Skin epidermis (tissue), 12 donors: ENCODE measurements around the gene PUS7L.

Experiments
- H3K27ac ChIP-seq, 21 experiments: fragments of 200-600 bp; sonication (generic) in 11 of 21; one replicate each; pipeline ENCODE4 v1.5.0; 2020; ENCODE audit warnings: mild to moderate bottlenecking in 3 of 21, inconsistent platforms in 2 of 21, moderate library complexity in 2 of 21
- H3K4me3 ChIP-seq, 7 experiments: fragments of 200-600 bp; sonication (generic) in 2 of 7; one replicate each; pipeline ENCODE4 v1.5.0; 2020; ENCODE audit warnings: inconsistent platforms in 2 of 7, mild to moderate bottlenecking in 2 of 7, moderate library complexity in 1 of 7

PUS7L gene

GRCh38 chr12:43758728-43759563 is at the start of gene PUS7L, which contains the start of gene IRAK4:
Gene PUS7L (minus strand): TSS chr12:43758790. CDS start chr12:43755245, 3,545 bp downstream.
Gene IRAK4 (plus strand): TSS chr12:43758951. CDS start chr12:43768112, 9,161 bp downstream.
- Histone ChIP-seq H3K4me3 (peak within 1 kb of the TSS; percentile 47 to 74 (median 61)), H3K27ac (peak within 1 kb of the TSS; percentile 62 to 97 (median 92))

GRCh38 chr12:43807386-43807785 is 48.8 kb upstream of the PUS7L start:
- H3K27ac ChIP-seq, result peak overlapping the region in 18 of 21 experiments; percentile 94 to 99 (median 98)
- no peak overlapping the region for H3K4me3 ChIP-seq

DNA sequence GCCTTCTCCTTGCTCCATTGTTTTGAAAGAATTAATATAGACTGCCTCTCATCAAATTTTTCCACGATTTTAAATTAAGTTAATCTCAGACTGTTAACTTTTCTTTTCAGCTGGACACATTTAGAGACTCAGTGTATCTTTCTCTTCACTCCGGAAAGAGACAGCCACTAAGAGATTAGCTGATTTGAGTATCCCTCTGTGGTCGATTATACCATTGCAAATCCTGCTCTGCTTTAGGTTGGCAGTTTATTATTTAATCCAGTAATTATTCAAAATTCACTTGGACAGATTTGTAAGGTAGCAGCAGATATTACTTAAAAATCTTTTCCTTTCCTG is 48.1 kb upstream of the PUS7L start:
- peak overlapping the region; percentile 64 to 99 (median 90) for H3K4me3 ChIP-seq
- H3K27ac ChIP-seq, result peak overlapping the region; percentile 94 to 99 (median 98)

DNA sequence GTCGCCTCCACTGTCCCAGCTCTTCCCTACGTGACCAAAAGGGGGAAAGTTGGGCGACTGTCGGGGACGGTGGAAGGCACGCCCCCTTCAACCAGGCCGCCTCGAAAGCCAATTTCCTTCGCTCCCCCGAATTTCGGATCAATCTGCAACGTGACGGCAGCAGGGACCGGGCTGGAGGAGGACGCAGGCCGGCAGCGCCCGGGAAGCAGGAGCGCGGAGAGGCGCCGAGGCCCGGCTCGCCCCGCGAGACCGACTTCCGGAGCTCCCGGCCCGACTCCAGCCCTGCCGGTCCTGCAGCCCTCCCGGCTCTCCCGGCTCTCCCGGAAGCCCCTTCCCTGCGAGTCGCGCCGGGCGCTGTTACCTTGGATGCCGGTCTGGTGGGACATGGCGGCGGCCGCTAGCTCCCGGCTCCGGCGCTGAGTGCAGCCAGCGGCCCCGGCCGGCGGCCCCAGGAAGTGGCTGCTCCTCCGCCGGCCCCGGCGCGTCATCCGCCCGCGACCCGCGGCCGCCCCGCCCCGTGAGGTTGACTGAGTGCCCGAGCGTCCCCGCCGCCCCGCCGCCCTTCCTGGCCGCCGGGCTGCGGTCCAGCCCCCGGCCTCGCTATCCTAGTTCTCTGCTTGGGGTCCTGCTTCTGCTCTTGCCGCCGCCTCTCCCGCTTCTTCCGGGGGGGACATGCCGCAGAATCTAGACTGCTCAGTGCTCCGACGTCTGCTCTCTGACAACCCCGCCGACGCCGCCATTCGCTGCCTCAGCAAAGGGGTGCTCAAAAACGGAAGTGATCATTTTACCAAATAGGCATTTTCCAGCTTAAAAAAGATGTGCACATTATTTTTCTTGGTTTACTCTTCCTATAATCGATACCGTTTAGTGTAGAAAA is 47.5 kb upstream of the PUS7L start, which contains the start of gene TWF1:
Gene TWF1 (minus strand): TSS at position 458 of the 877 bp plus-strand sequence. CDS start 72 bp downstream, at position 386.
- H3K27ac ChIP-seq, result peak within 1 kb of the TSS; percentile 94 to 99 (median 98)
- H3K4me3 ChIP-seq, result peak within 1 kb of the TSS; percentile 64 to 99 (median 90)

- Histone ChIP-seq H3K4me3 (peak overlapping the region; percentile 64 to 99 (median 90)), H3K27ac (peak overlapping the region; percentile 94 to 99 (median 98))
These were observed 46.7 kb upstream of the PUS7L start for GRCh38 chr12:43805149-43805859.

DNA sequence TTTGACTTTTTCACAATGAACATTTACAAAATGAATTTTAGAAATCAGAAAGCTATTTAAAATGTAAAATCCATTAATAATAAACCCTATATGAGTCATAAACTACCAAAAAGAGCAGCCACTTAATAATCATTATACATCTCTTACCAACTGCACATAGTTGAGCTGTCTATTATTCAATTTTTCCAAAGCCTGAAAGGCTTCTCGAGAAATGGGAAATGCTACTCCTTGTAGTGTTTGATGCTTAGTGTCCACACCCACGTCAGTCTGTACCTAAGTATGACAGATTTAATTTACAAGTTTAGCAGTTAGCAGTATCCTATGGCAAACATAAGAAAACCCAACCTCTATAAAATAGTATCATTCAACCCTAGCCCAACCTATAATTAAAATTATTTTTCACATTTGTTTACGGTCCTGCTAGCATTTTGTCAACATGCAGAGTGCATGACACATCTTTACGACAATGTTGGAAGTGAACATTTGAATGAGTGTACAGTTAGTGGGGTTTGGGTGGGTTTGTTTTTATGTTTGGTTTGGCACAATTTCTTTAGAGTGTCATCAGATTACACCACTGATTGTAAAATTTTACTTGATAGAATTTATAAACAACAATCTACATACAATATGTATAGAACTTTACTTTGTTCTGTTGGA is 39.1 kb upstream of the PUS7L start:
- no peak overlapping the region for H3K4me3 ChIP-seq
- no peak overlapping the region for H3K27ac ChIP-seq

GRCh38 chr12:43795716-43796280 is 37.2 kb upstream of the PUS7L start:
- Histone ChIP-seq H3K4me3 (no peak overlapping the region), H3K27ac (no peak overlapping the region)

- no peak overlapping the region for H3K27ac ChIP-seq
- no peak overlapping the region for H3K4me3 ChIP-seq
These were observed 31.4 kb upstream of the PUS7L start for GRCh38 chr12:43789941-43790340.

DNA sequence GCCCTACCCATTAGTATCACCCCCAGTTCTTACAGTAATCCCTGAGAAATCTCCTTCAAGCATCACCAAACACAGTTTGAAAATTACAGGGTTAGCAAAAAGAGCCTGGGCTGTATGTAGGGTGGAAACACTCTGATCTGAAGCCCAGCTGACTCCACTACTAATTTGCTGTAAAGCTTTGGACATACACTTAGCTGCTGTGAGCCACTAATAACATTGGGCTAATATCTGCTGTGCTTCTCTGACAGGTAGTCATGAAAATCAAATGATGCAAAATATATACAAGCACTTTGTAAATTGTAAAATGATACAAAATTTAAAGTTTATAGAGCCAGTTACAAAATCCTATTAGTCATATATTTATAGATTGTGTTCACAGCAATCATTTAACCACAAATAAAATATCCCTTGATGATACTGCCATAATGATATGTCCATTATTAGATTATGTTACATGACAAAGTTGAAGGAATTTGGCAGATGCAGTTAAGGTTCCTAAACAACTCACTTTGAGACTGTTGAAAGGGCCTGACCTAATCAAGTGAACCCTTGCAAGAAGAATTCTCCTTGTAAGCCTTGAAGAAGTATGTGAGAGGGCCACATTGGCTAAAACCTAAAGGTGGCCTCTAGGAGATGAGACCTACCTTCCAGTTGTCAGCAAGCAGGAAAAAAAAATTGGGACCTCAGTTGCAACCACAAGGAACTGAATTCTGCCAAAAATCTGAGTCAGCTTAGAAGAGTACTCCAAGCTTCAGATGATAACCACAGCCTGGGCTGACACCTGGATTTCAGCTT is 28.5 kb upstream of the PUS7L start:
- Histone ChIP-seq H3K27ac (no peak overlapping the region), H3K4me3 (no peak overlapping the region)

DNA sequence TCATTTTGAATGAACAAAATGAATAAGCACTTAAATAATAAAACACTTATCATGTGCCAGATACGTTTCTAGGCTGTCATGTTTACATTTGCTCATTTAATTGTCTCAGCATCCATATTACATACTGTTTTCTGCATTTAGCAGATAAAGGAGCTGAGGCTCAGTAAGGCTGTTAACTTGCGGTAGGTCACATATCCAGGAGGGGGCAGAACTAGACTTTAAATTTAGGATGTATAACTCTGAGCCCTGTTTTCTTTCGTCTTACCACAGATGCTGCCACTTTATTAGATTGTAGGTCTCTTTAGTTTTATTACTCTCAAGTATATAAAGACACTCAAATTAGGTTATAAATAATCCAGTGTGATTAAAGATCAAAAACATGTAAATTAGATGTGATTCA is 17.9 kb upstream of the PUS7L start:
- no peak overlapping the region for H3K27ac ChIP-seq
- H3K4me3 ChIP-seq, result no peak overlapping the region

- Histone ChIP-seq H3K27ac (no peak overlapping the region), H3K4me3 (no peak overlapping the region)
These were observed 7.7 kb upstream of the PUS7L start for GRCh38 chr12:43766291-43766690.

DNA sequence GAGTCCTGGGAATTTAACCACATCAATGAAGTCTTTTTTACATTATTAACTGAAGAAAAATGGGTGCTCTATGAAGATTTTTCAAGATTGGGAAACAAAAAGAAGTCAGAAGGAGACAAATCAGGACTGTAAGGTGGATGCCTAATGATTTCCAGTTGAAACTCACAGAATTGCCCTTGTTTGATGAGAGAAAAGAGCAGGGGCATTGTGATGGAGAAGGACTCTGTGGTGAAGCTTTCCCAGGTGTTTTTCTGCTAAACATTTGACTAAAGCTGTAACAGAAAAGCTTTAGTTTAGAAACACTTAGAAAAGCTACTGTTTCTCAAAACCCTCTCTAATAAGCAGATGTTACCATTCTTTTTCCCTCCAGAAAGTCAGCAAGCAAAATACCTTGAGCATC is 5.9 kb upstream of the PUS7L start:
- Histone ChIP-seq H3K27ac (no peak overlapping the region), H3K4me3 (no peak overlapping the region)

- no peak overlapping the region for H3K4me3 ChIP-seq
- H3K27ac ChIP-seq, result no peak overlapping the region
These were observed 5.2 kb upstream of the PUS7L start for GRCh38 chr12:43763769-43764168.

DNA sequence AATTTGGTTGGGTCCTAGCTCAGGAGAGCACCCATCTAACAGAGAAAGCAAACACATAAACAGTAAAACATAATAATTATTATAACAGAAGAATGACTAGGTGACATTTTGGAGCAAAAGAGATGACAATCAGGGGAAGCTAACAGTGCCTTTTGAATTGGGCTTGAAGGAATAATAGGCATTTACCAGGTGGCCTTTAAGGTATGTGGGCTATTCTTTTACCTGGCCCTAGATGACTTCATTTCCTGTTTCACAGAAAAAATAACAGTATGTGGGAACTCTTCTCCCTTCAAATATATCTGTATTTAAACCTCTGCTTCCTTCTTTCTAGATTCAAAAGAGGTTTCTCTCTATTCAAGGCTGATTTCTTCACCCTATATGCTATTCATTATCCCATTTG is 4.0 kb upstream of the PUS7L start:
- no peak overlapping the region for H3K4me3 ChIP-seq

DNA sequence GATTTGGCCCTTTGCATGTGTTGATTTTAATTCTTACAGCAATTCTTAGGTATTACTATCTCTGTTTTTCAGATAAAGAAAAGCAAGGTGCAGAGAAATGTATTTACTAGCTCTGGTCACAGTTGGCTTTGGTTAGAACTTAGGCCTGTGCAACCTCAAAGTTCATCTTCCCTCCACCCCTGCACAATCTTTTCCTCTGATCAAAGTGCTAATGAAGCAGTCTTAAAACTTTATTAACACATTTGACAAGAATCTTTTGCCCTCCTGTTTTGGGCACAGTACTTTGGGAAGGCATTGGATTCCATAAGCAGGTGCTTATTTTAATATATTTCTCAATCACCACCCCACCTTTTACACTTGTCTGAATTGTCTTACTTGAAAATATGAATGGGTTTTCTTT is 2.9 kb upstream of the PUS7L start:
- Histone ChIP-seq H3K4me3 (no peak overlapping the region), H3K27ac (no peak overlapping the region)

More for the DNA sequence above, 4.0 kb upstream of the PUS7L start:
- no peak overlapping the region for H3K27ac ChIP-seq

DNA sequence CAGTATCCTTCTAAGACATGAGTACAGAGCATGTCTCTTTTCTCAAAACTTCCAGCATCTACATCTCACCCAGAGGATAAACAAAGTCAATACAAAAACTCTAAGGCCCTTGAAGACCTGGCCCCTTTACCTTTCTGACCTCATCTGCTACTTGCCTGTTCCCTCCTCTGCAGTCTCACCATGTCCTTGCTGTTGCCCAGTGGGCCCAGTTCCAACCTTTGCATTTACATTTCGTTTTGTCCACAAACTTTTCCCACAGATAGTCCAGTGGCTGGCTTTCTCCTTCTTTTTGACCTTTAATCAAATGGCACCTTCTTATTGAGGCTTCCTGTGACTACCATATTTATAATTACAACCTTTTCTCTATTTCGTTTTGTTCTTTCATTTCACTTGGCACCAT is 1.8 kb upstream of the PUS7L start:
- Histone ChIP-seq H3K4me3 (peak overlapping the region in 4 of 7 experiments; percentile 61 to 74 (median 62)), H3K27ac (peak overlapping the region in 3 of 21 experiments; percentile 89 to 96 (median 95))

GRCh38 chr12:43758247-43758727 is 303 bp downstream of the PUS7L start:
- Histone ChIP-seq H3K4me3 (peak overlapping the region; percentile 47 to 74 (median 61)), H3K27ac (peak overlapping the region; percentile 17 to 97 (median 92))

- Histone ChIP-seq H3K27ac (no peak overlapping the region), H3K4me3 (no peak overlapping the region)
These were observed 4.6 kb downstream of the PUS7L start for GRCh38 chr12:43754015-43754414.
